Lung (tissue), 12 donors: Measurements from ENCODE around the gene CEP350. TPM values are rescaled to one million over a fixed set of nuclear protein-coding genes. Genes with fewer than 3 reads are reported as not detected.
"Not testable (repeated sequence)": the region's sequence is repeated elsewhere in the genome, so short reads cannot be mapped to it uniquely, and the experiment has no call there.

Experiments
- ATAC-seq: fragments of 200-7000 bp; cut with Tn5 transposase; one replicate; pipeline ENCODE4 v1.9.1; 2020; ENCODE audit warnings: moderate number of reproducible peaks; ENCODE audit not compliant: insufficient read depth, low FRiP score
- DNase-seq, 3 donors: peaks; one replicate each; pipeline ENCODE4 v3.0.0-alpha.2; 2013 to 2017
- H3K27ac ChIP-seq, 2 donors: one replicate each; pipeline ENCODE4 v1.5.1; 2013; ENCODE audit warnings: mild to moderate bottlenecking in 2 of 2, moderate library complexity in 2 of 2, control low read depth in 1 of 2, inconsistent platforms in 1 of 2, low read depth in 1 of 2, low read length in 1 of 2
- H3K27me3 ChIP-seq, 3 donors: one replicate each; pipeline ENCODE4 v1.5.1; 2013; ENCODE audit warnings: low read length in 2 of 3; ENCODE audit not compliant: control insufficient read depth in 3 of 3, insufficient read depth in 3 of 3
- H3K36me3 ChIP-seq, 4 donors: one replicate each; pipeline ENCODE4 v1.5.1; 2013; ENCODE audit warnings: low read length in 4 of 4, mild to moderate bottlenecking in 1 of 4, moderate library complexity in 1 of 4; ENCODE audit not compliant: control insufficient read depth in 4 of 4, insufficient read depth in 4 of 4
- H3K4me1 ChIP-seq, 5 donors: one replicate each; pipeline ENCODE4 v1.5.1; 2013; ENCODE audit warnings: low read length in 5 of 5, mild to moderate bottlenecking in 2 of 5, moderate library complexity in 1 of 5; ENCODE audit not compliant: control insufficient read depth in 5 of 5, insufficient read depth in 5 of 5
- H3K4me3 ChIP-seq: one replicate; pipeline ENCODE4 v1.5.1; 2013; ENCODE audit warnings: mild to moderate bottlenecking, control low read depth, moderate library complexity
- H3K9ac ChIP-seq, 2 donors: one replicate each; pipeline ENCODE4 v1.5.1; 2013; ENCODE audit warnings: low read length in 2 of 2, control low read depth in 1 of 2; ENCODE audit not compliant: insufficient read depth in 1 of 2
- H3K9me3 ChIP-seq, 4 donors: one replicate each; pipeline ENCODE4 v1.5.1; 2013; ENCODE audit warnings: low read length in 3 of 4, mild to moderate bottlenecking in 1 of 4, moderate library complexity in 1 of 4; ENCODE audit not compliant: control insufficient read depth in 4 of 4, insufficient read depth in 3 of 4
- CTCF ChIP-seq: IDR thresholded peaks from 2 replicates; pipeline ENCODE4 v1.5.1; 2012; ENCODE audit warnings: mild to moderate bottlenecking; ENCODE audit errors: control extremely low read depth, extremely low read depth
- WGBS, 2 donors: extraction: QIAGEN DNeasy Blood & Tissue Kit; methylation state at CpG; one replicate each; pipeline ENCODE4 v1.1.7; 2013; 5-methylcytosine and 5-hydroxymethylcytosine counted together
- polyA plus RNA-seq, 2 donors: library from polyadenylated mRNA; stranded (reverse); fragments of 200-250 nt; gene quantifications; one replicate each; pipeline ENCODE4 v1.2.1, GENCODE V29; 2013
- total RNA-seq, 2 donors: library from RNA; depleted of rRNA in 1 of 2; stranded (reverse); fragments of >200 nt in 1 of 2; gene quantifications; one replicate each; pipeline ENCODE4 v1.2.1, GENCODE V29; 2014 to 2021
- donor health status: control.
- donor health status: control.
- donor health status: Bipolar disorder and iron deficiency.
- donor health status: healthy.
- donor health status: DM: yes; HTN: yes; CAD: no.

The CEP350 gene
- total and polyA plus RNA-seq, 4 donors: 4.3 to 89.8 (median 23.0) TPM

DNA sequence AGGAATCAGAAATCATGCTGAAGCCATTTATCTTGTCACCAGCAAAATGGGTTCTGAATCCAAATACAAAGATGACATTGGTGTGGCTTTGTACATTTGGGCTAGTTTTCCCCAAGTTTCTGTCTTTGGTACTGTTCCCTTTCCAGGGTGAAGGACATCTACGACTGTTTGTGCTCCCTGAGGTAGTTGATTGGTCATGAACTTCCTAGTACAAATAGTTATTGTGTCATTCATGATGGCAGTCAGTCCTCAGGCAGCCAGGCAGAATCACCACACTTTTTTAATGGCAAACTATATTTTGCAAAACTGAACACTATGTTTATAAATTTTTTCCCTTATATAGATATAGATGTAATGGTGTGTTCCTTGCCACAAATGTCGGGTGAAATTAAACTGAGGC, 46.0 kb downstream of the CEP350 start:
- 65 to 80% methylated on average over 2 of the region's 2 CpGs for WGBS, 2 donors
- Histone ChIP-seq H3K36me3 (peaks cover 3 to 16% (median 11%) of the 10 kb centered on the region in 4 donors), H3K4me1 (peaks cover 0 to 8% (median 0%) of the 10 kb centered on the region in 5 donors), H3K27ac (no peak overlapping the region), H3K27me3 (no peaks in the 10 kb centered on the region), H3K9me3 (no peaks in the 10 kb centered on the region), H3K4me3 (no peak overlapping the region), H3K9ac (no peak overlapping the region)
- no peak for TF ChIP-seq CTCF
- DNase-seq: no peak
- no peak for ATAC-seq

- Histone ChIP-seq H3K27ac (no peak overlapping the region), H3K9me3 (peaks cover 0 to 2% (median 0%) of the 10 kb centered on the region in 4 donors), H3K27me3 (no peaks in the 10 kb centered on the region), H3K36me3 (peaks cover 3 to 18% (median 10%) of the 10 kb centered on the region in 4 donors), H3K4me1 (peaks cover 0 to 8% (median 0%) of the 10 kb centered on the region in 5 donors), H3K9ac (no peak overlapping the region), H3K4me3 (no peak overlapping the region)
- DNase-seq (no peak), ATAC-seq (no peak)
- TF ChIP-seq CTCF: no peak
Observed at GRCh38 chr1:180002437-180002836, 47.8 kb downstream of the CEP350 start.

GRCh38 chr1:180003026-180003695, 48.6 kb downstream of the CEP350 start:
- H3K27ac ChIP-seq: no peak overlapping the region
- no peak for TF ChIP-seq CTCF
- H3K36me3 ChIP-seq: peaks cover 3 to 18% (median 10%) of the 10 kb centered on the region in 4 donors
- H3K9ac ChIP-seq: no peak overlapping the region
- H3K27me3 ChIP-seq: no peaks in the 10 kb centered on the region
- 95 to 97% methylated on average over 3 of the region's 3 CpGs for WGBS, 2 donors
- H3K4me1 ChIP-seq: peaks cover 0 to 8% (median 0%) of the 10 kb centered on the region in 5 donors
- ATAC-seq: no peak
- no peak overlapping the region for H3K4me3 ChIP-seq
- no peak for DNase-seq
- H3K9me3 ChIP-seq: peaks cover 0 to 2% (median 0%) of the 10 kb centered on the region in 4 donors

DNA sequence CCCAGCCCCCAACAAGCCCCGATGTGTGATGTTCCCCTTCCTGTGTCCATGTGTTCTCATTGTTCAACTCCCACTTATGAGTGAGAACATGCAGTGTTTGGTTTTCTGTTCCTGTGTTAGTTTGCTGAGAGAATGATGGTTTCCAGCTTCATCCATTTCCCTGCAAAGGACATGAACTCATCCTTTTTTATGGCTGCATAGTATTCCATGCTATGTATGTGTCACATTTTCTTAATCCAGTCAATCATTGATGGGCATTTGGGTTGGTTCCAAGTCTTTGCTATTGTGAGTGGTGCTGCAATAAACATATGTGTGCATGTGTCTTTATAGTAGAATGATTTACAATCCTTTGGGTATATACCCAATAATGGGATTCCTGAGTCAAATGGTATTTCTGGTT, 52.2 kb downstream of the CEP350 start:
- H3K27ac ChIP-seq, ATAC-seq, H3K4me1 ChIP-seq, H3K4me3 ChIP-seq, DNase-seq, H3K9me3 ChIP-seq, H3K27me3 ChIP-seq, H3K9ac ChIP-seq: not testable (repeated sequence)
- peaks cover 3 to 18% (median 10%) of the 10 kb centered on the region in 4 donors for H3K36me3 ChIP-seq
- WGBS, 2 donors: 100% methylated on average over 1 of the region's 1 CpG
